ENCODE measurements around the gene KCNA4.
"Not testable (repeated sequence)": the region's sequence is repeated elsewhere in the genome, so short reads cannot be mapped to it uniquely, and the experiment has no call there.

The KCNA4 gene

GRCh38 chr11:30016588-30017363 is at the start of gene KCNA4:
KCNA4 (minus strand) TSS chr11:30017030; CDS start chr11:30012678, 4,352 bp downstream.
- DNase-seq = peak; percentile 0

GRCh38 chr11:30062103-30062502 is 45.3 kb upstream of the KCNA4 start:
- DNase-seq = no peak

GRCh38 chr11:30059172-30059815 is 42.5 kb upstream of the KCNA4 start:
- no peak for DNase-seq

- no peak for DNase-seq
Observed at GRCh38 chr11:30049214-30049613, 32.4 kb upstream of the KCNA4 start.

- DNase-seq = no peak
Observed at GRCh38 chr11:30046578-30046945, 29.7 kb upstream of the KCNA4 start.

- DNase-seq = no peak
Observed at GRCh38 chr11:30045921-30046577, 29.2 kb upstream of the KCNA4 start.

GRCh38 chr11:30045144-30045543 is 28.3 kb upstream of the KCNA4 start:
- no peak for DNase-seq

- DNase-seq = no peak
Observed at GRCh38 chr11:30041171-30041570, 24.3 kb upstream of the KCNA4 start.

- not testable (repeated sequence) for DNase-seq
Observed at GRCh38 chr11:30034746-30035145, 17.9 kb upstream of the KCNA4 start.

GRCh38 chr11:30034166-30034565 is 17.3 kb upstream of the KCNA4 start:
- DNase-seq = not testable (repeated sequence)

- no peak for DNase-seq
Observed at GRCh38 chr11:30025396-30026139, 8.7 kb upstream of the KCNA4 start.

GRCh38 chr11:30023074-30023473 is 6.2 kb upstream of the KCNA4 start:
- no peak for DNase-seq

GRCh38 chr11:30019481-30019880 is 2.7 kb upstream of the KCNA4 start:
- no peak for DNase-seq

- DNase-seq = no peak
Observed at GRCh38 chr11:30018495-30018894, 1.7 kb upstream of the KCNA4 start.

GRCh38 chr11:30017445-30017895 is 640 bp upstream of the KCNA4 start:
- no peak for DNase-seq

- no peak for DNase-seq
Observed at GRCh38 chr11:30015725-30016412, 961 bp downstream of the KCNA4 start.

- no peak for DNase-seq
Observed at GRCh38 chr11:30012346-30012745, 4.5 kb downstream of the KCNA4 start.

GRCh38 chr11:30009060-30009459 is 7.8 kb downstream of the KCNA4 start:
- no peak for DNase-seq

- no peak for DNase-seq
Observed at GRCh38 chr11:30006876-30007275, 10.0 kb downstream of the KCNA4 start.

- DNase-seq = no peak
Observed at GRCh38 chr11:30002157-30002785, 14.6 kb downstream of the KCNA4 start.

GRCh38 chr11:30000986-30001750 is 15.7 kb downstream of the KCNA4 start:
- DNase-seq = no peak

Measured in fibroblast of upper back skin (primary cell).